Ovary (tissue), 9 donors: Measurements from ENCODE around the gene HBD. TPM values are rescaled to one million over a fixed set of nuclear protein-coding genes. Genes with fewer than 3 reads are reported as not detected.

ENCODE experiments used
- DNase-seq, 5 donors: peaks; one replicate each; pipeline ENCODE4 v3.0.0-alpha.2; 2019 to 2020
- H3K27ac ChIP-seq, 2 donors: fragments of 200-600 bp; one replicate each; pipeline versions ENCODE4 v1.5.1 to v1.8.0; 2019 to 2022
- H3K27me3 ChIP-seq: fragments of 200-600 bp; one replicate; pipeline ENCODE4 v1.8.0; 2022
- H3K36me3 ChIP-seq: fragments of 200-600 bp; sonication (generic); one replicate; pipeline ENCODE4 v1.5.1; 2019
- H3K4me1 ChIP-seq: one replicate; pipeline ENCODE4 v1.8.1; 2013; ENCODE audit warnings: mild to moderate bottlenecking, moderate library complexity; ENCODE audit not compliant: insufficient read depth
- H3K4me3 ChIP-seq: fragments of 200-600 bp; sonication (generic); one replicate; pipeline ENCODE4 v1.5.1; 2017
- H3K9me3 ChIP-seq, 2 donors: fragments of 200-600 bp in 1 of 2; sonication (generic) in 1 of 2; one replicate each; pipeline versions ENCODE4 v1.5.1 to v1.8.1; 2013 to 2019; ENCODE audit warnings: mild to moderate bottlenecking in 1 of 2, moderate library complexity in 1 of 2
- CTCF ChIP-seq, 3 donors: fragments of 450-650 bp in 2 of 3; fragments of 200-600 bp in 1 of 3; IDR thresholded peaks; one replicate each; pipeline versions ENCODE4 v1.5.1 to v1.8.0; 2016 to 2022; ENCODE audit warnings: antibody characterized with exemption in 3 of 3, mild to moderate bottlenecking in 1 of 3
- EP300 ChIP-seq: sonication (generic); formaldehyde crosslinking; IDR thresholded peaks from one replicate; pipeline ENCODE4 v1.6.1; 2017; ENCODE audit warnings: antibody characterized with exemption
- POLR2A ChIP-seq: fragments of 450-650 bp; IDR thresholded peaks from one replicate; pipeline ENCODE4 v1.6.1; 2017; ENCODE audit warnings: antibody characterized with exemption, mild to moderate bottlenecking, moderate library complexity
- WGBS, 3 donors: extraction: QIAGEN DNeasy Blood & Tissue Kit in 1 of 3; methylation state at CpG; one replicate each; pipeline versions ENCODE4 v1.1.5 to v1.1.7; 2013 to 2017; 5-methylcytosine and 5-hydroxymethylcytosine counted together
- intact Hi-C, 4 donors: fragments of 100-400 bp; cut with DNase I; formaldehyde crosslinking; loops; one replicate each; pipeline versions ENCODE4 v1.11.0 to v1.15.1; 2022 to 2023
- polyA plus RNA-seq, 2 donors: library from polyadenylated mRNA; stranded (reverse); fragments of 200-250 nt in 1 of 2; fragments of 350-450 nt in 1 of 2; fragmentation: Illumina TruSeq in 1 of 2; extraction: RNeasy Lipid Tissue Mini Kit (QIAGEN cat#74804) in 1 of 2; gene quantifications; one replicate each; pipeline ENCODE4 v1.2.3, GENCODE V29; 2013 to 2014
- total RNA-seq, 7 donors: library from RNA; depleted of rRNA in 2 of 7; stranded (reverse); fragments of >200 nt in 2 of 7; fragmentation: NEBNext Ultra II Directional in 3 of 7; extraction: Animal tissue kit (Norgen Biotek cat#: 25700) in 3 of 7; gene quantifications; one replicate each; pipeline versions ENCODE4 v1.1.0 to v1.2.4, GENCODE V29; 2016 to 2023
- donor health status: DM: no; HTN: no; CAD: no; lungs with moderate emphysema.
- donor health status: DM: no; HTN: no; CAD: no.
- donor health status: Bipolar disorder and iron deficiency.
- donor health status: DM: yes; HTN: yes; CAD: no.
- donor health status: DM: no; HTN: no; CAD: no.
- donor health status: DM: yes; HTN: yes; CAD: no.

HBD gene
- total and polyA plus RNA-seq, 9 donors: 2.4 to 3.2 TPM; not detected in 7

DNA sequence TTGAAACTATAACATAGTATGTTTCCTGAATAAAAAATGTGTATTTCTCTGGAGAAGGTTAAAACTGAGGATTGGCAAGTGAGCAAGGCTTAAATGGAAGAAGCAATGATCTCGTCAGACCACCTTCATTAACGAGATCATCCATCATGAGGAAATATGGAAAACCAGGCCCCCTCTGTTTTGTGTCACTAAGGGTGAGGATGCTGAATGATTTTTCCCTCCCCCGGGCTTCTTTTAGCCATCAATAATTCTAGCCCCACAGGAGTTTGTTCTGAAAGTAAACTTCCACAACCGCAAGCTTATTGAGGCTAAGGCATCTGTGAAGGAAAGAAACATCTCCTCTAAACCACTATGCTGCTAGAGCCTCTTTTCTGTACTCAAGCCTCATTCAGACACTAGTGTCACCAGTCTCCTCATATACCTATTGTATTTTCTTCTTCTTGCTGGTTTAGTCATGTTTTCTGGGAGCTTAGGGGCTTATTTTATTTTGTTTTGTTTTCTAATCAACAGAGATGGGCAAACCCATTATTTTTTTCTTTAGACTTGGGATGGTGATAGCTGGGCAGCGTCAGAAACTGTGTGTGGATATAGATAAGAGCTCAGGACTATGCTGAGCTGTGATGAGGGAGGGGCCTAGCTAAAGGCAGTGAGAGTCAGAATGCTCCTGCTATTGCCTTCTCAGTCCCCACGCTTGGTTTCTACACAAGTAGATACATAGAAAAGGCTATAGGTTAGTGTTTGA, 41.3 kb upstream of the HBD start:
- DNase-seq: no peak
- intact Hi-C loops: loop anchor here in 1 of 4 donors (10.0 kb wide), 1 partner anchor 359 kb away; no protein-coding TSS in a partner anchor
- Histone ChIP-seq H3K9me3 (no peaks in the 10 kb centered on the region), H3K4me1 (no peaks in the 10 kb centered on the region), H3K4me3 (no peak overlapping the region), H3K36me3 (no peaks in the 10 kb centered on the region), H3K27ac (no peak overlapping the region), H3K27me3 (no peaks in the 10 kb centered on the region)
- TF ChIP-seq CTCF (IDR thresholded peaks at IDR 0.05): no peak
- TF ChIP-seq EP300: no peak
- TF ChIP-seq POLR2A: no peak
- WGBS, 3 donors: 68 to 71% (median 70%) methylated on average over 6 of the region's 6 CpGs

DNA sequence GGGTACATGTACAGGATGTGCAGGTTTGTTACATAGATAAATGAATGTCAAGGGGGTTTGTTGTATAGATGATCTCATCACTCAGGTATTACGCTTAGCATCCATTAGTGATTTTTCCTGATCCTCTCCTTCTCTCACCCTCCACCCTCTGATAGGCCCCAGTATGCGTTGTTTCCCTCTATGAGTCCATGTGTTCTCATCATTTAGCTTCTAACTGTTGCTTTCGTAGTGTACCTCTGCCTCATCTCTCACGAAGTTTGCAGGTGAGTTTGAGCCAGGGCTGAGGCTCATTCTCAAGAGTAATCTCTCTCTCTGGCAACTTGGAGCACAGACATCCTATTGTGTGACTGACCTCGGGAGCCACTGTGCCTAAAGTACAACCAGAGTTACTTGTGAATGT, 40.1 kb upstream of the HBD start:
- 74 to 80% (median 79%) methylated on average over 5 of the region's 5 CpGs for WGBS, 3 donors
- H3K9me3 ChIP-seq: no peaks in the 10 kb centered on the region
- no peak overlapping the region for H3K4me3 ChIP-seq
- TF ChIP-seq POLR2A (no peak), EP300 (no peak), CTCF (IDR thresholded peaks at IDR 0.05) (no peak)
- intact Hi-C loops: loop anchor here in 1 of 4 donors (10.0 kb wide), 1 partner anchor 360 kb away; no protein-coding TSS in a partner anchor
- H3K27me3 ChIP-seq: no peaks in the 10 kb centered on the region
- no peak overlapping the region for H3K27ac ChIP-seq
- H3K4me1 ChIP-seq: no peaks in the 10 kb centered on the region
- no peak for DNase-seq
- no peaks in the 10 kb centered on the region for H3K36me3 ChIP-seq

- H3K4me1 ChIP-seq: no peaks in the 10 kb centered on the region
- no peaks in the 10 kb centered on the region for H3K9me3 ChIP-seq
- TF ChIP-seq CTCF (IDR thresholded peaks at IDR 0.05): no peak
- H3K27me3 ChIP-seq: no peaks in the 10 kb centered on the region
- WGBS, 3 donors: 64 to 74% (median 65%) methylated on average over 4 of the region's 4 CpGs
- no peak overlapping the region for H3K27ac ChIP-seq
- DNase-seq: no peak
- H3K36me3 ChIP-seq: no peaks in the 10 kb centered on the region
- intact Hi-C loops: loop anchor here in 1 of 4 donors (10.0 kb wide), 1 partner anchor 362 kb away; no protein-coding TSS in a partner anchor
- no peak overlapping the region for H3K4me3 ChIP-seq
These were observed 38.2 kb upstream of the HBD start for GRCh38 chr11:5272395-5273017.

- Histone ChIP-seq H3K4me1 (no peaks in the 10 kb centered on the region), H3K27ac (no peak within 1 kb of the TSS), H3K4me3 (no peak within 1 kb of the TSS), H3K27me3 (no peaks in the 10 kb centered on the region), H3K9me3 (no peaks in the 10 kb centered on the region), H3K36me3 (no peaks in the 10 kb centered on the region)
- 33 to 58% (median 52%) methylated on average over 4 of the region's 4 CpGs for WGBS, 3 donors
- intact Hi-C loops: loop anchor here in 1 of 4 donors (10.0 kb wide), 1 partner anchor 365 kb away; no protein-coding TSS in a partner anchor
- no peak for TF ChIP-seq EP300
- TF ChIP-seq CTCF (IDR thresholded peaks at IDR 0.05): no peak
- no peak for TF ChIP-seq POLR2A
- no peak for DNase-seq
These were observed 35.4 kb upstream of the HBD start, which contains the start of gene HBE1 for GRCh38 chr11:5269715-5270147. Gene HBE1, minus strand, starts transcription at chr11:5269945. Its CDS starts 55 bp downstream, at chr11:5269890.
